Right lobe of liver (tissue), 4 donors: ENCODE measurements around the gene WDR89.

Experiments
- POLR2A ChIP-seq: fragments of 450-650 bp; IDR thresholded peaks from one replicate; pipeline ENCODE4 v1.6.1; 2017; ENCODE audit warnings: antibody characterized with exemption, mild to moderate bottlenecking
- TF ChIP-seq, protein P1 (sequence below), 4 donors: fragments of 200-600 bp in 3 of 4; fragments of 450-650 bp in 1 of 4; IDR thresholded peaks; one replicate each; pipeline versions ENCODE4 v1.5.1 to v1.8.0; 2016 to 2022; ENCODE audit warnings: antibody characterized with exemption in 4 of 4, mild to moderate bottlenecking in 2 of 4
- donor health status: DM: no; HTN: no; CAD: no.
- donor health status: DM: no; HTN: no; CAD: no.
- donor health status: DM: no; HTN: yes; CAD: no.

DNA sequence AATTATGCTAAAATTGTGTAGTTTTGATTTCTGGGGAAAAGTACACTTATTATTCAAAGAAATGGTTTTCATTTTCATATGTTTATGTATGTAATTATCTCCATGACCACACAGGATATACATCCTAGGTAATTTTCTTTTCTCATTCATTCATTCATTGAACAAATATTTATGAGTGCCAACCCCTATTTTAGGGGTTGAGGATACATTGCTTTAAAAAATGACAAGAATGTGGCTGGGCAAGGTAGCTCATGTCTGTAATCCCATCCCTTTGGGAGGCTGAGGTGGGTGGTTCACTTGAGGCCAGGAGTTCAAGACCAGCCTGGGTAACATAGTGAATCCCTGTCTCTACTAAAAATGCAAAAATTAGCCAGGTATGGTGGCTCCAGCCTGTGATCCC is 45.3 kb upstream of the WDR89 start:
- TF ChIP-seq POLR2A: no peak
- TF ChIP-seq, protein P1, sequence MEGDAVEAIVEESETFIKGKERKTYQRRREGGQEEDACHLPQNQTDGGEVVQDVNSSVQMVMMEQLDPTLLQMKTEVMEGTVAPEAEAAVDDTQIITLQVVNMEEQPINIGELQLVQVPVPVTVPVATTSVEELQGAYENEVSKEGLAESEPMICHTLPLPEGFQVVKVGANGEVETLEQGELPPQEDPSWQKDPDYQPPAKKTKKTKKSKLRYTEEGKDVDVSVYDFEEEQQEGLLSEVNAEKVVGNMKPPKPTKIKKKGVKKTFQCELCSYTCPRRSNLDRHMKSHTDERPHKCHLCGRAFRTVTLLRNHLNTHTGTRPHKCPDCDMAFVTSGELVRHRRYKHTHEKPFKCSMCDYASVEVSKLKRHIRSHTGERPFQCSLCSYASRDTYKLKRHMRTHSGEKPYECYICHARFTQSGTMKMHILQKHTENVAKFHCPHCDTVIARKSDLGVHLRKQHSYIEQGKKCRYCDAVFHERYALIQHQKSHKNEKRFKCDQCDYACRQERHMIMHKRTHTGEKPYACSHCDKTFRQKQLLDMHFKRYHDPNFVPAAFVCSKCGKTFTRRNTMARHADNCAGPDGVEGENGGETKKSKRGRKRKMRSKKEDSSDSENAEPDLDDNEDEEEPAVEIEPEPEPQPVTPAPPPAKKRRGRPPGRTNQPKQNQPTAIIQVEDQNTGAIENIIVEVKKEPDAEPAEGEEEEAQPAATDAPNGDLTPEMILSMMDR (IDR thresholded peaks at IDR 0.05): no peak
